Measurements from ENCODE around the gene IVL. TPM values are rescaled to one million over a fixed set of nuclear protein-coding genes. Genes with fewer than 3 reads are reported as not detected.

The IVL gene
- total RNA-seq, 1 donor from 2014 or later, result not detected

DNA sequence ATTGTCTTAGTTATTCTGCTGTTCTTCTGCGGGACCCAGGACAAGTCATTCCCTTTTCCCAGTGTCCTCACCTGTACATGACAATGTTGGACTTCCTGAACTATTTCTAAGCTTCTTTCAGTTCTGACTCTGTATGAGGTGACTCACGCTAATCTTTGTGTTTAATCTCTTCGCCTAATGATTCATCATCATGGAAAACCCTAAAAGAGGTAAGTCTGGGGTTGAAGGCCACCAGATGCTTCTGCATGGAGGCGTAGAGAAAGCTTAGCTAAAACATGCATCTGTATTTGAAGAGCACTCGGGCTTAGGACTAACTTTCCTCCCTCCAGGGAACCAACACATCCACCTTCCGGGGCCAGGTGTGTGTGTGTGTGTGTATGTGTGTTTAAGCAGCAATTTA lies 46.1 kb downstream of the IVL start:
- TF ChIP-seq, protein P1, sequence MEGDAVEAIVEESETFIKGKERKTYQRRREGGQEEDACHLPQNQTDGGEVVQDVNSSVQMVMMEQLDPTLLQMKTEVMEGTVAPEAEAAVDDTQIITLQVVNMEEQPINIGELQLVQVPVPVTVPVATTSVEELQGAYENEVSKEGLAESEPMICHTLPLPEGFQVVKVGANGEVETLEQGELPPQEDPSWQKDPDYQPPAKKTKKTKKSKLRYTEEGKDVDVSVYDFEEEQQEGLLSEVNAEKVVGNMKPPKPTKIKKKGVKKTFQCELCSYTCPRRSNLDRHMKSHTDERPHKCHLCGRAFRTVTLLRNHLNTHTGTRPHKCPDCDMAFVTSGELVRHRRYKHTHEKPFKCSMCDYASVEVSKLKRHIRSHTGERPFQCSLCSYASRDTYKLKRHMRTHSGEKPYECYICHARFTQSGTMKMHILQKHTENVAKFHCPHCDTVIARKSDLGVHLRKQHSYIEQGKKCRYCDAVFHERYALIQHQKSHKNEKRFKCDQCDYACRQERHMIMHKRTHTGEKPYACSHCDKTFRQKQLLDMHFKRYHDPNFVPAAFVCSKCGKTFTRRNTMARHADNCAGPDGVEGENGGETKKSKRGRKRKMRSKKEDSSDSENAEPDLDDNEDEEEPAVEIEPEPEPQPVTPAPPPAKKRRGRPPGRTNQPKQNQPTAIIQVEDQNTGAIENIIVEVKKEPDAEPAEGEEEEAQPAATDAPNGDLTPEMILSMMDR (IDR thresholded peaks at IDR 0.05; ENCODE audit: partially characterized antibody, unreplicated experiment), result no peak
- no peak for DNase-seq
- H3K4me1 Mint-ChIP-seq (ENCODE audit: low read depth, unreplicated experiment), result no peaks in the 10 kb centered on the region
- no peak overlapping the region for H3K4me3 Mint-ChIP-seq (ENCODE audit: unreplicated experiment)
- H3K9me3 Mint-ChIP-seq (ENCODE audit: unreplicated experiment), result no peaks in the 10 kb centered on the region
- peaks cover 3% of the 10 kb centered on the region for H3K27me3 Mint-ChIP-seq (ENCODE audit: unreplicated experiment)
- no peaks in the 10 kb centered on the region for H3K36me3 Mint-ChIP-seq (ENCODE audit: unreplicated experiment)
- no peak overlapping the region for H3K27ac Mint-ChIP-seq (ENCODE audit: unreplicated experiment)

DNA sequence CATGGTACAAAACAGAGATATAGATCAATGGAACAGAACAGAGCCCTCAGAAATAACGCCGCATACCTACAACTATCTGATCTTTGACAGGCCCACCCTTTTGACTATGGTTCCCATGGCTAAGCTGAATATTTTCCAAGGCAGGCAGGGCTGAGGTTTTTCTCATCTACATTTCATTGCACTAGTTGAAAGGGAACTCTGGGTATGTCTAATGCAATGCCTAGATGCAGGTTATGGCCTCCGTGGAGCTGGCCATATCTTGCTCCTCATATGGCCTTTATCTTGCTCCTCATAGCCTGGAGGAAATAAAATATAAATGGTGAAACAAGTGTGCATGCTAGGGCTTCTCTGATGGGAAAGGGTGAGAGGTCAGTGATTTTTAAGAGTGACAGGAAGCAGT lies 49.2 kb downstream of the IVL start:
- Mint-ChIP-seq H3K9me3 (ENCODE audit: unreplicated experiment) (no peaks in the 10 kb centered on the region), H3K27ac (ENCODE audit: unreplicated experiment) (no peak overlapping the region), H3K4me1 (ENCODE audit: low read depth, unreplicated experiment) (no peaks in the 10 kb centered on the region), H3K36me3 (ENCODE audit: unreplicated experiment) (no peaks in the 10 kb centered on the region), H3K4me3 (ENCODE audit: unreplicated experiment) (no peak overlapping the region), H3K27me3 (ENCODE audit: unreplicated experiment) (peaks cover 5% of the 10 kb centered on the region)
- no peak for DNase-seq
- TF ChIP-seq, protein P1 (IDR thresholded peaks at IDR 0.05; ENCODE audit: partially characterized antibody, unreplicated experiment), result no peak

DNA sequence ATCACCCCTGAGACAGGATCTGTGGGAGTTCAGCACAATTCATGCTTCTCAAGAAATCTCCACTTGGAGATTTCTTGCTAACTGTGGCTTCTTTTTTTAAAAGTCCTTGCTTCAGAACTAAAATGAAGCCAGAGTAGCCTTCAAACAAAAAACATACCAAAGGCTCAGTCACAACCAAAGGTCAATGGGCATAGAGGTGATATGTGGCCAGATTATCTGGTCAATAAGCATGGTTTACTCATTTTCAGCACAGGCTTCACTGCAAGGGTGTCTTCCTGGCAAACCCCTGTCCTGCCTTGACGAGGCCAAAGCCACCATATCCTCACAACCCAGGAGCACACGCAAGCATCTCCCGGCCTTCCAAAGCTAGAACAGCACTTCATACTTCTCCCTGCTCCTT lies 50.9 kb downstream of the IVL start:
- TF ChIP-seq, protein P1 (IDR thresholded peaks at IDR 0.05; ENCODE audit: partially characterized antibody, unreplicated experiment), result no peak
- H3K9me3 Mint-ChIP-seq (ENCODE audit: unreplicated experiment), result no peaks in the 10 kb centered on the region
- no peak overlapping the region for H3K27ac Mint-ChIP-seq (ENCODE audit: unreplicated experiment)
- no peaks in the 10 kb centered on the region for H3K4me1 Mint-ChIP-seq (ENCODE audit: low read depth, unreplicated experiment)
- H3K4me3 Mint-ChIP-seq (ENCODE audit: unreplicated experiment), result no peak overlapping the region
- peaks cover 5% of the 10 kb centered on the region for H3K27me3 Mint-ChIP-seq (ENCODE audit: unreplicated experiment)
- no peaks in the 10 kb centered on the region for H3K36me3 Mint-ChIP-seq (ENCODE audit: unreplicated experiment)
- no peak for DNase-seq

DNA sequence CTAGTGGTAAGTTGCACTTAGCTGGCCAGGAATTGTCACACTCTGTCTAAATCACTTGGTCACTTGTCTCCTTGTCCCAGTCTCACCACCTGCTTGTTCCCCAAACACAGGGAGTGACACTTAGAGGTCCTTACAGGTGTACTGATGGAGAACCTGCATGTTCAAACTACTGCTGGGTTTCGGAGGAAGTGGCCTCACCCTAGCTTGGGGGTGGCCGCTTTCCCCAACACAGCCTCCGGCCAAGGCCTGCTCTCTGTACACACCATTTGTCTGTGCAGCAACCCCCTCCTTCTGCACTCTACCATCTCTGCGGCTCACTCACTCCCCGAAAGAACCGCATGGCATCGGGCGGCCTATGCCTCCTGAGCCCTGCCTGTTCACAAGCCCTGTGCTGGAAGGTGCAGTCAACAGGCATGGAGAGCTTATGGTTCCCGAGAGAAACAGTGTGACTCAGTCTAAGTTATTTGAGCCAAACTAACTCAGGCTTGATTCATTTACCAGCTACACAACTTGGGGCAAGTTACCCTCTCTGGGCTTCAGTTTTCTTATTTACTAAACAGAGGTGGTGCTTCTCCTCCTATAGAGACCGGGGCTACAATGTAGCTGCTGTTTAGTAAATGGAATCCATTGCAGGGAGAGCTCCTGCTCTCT lies 51.6 kb downstream of the IVL start:
- peaks cover 5% of the 10 kb centered on the region for H3K27me3 Mint-ChIP-seq (ENCODE audit: unreplicated experiment)
- DNase-seq, result no peak
- H3K4me1 Mint-ChIP-seq (ENCODE audit: low read depth, unreplicated experiment), result no peaks in the 10 kb centered on the region
- TF ChIP-seq, protein P1 (IDR thresholded peaks at IDR 0.05; ENCODE audit: partially characterized antibody, unreplicated experiment), result no peak
- H3K4me3 Mint-ChIP-seq (ENCODE audit: unreplicated experiment), result no peak overlapping the region
- H3K9me3 Mint-ChIP-seq (ENCODE audit: unreplicated experiment), result no peaks in the 10 kb centered on the region
- no peaks in the 10 kb centered on the region for H3K36me3 Mint-ChIP-seq (ENCODE audit: unreplicated experiment)
- no peak overlapping the region for H3K27ac Mint-ChIP-seq (ENCODE audit: unreplicated experiment)

DNA sequence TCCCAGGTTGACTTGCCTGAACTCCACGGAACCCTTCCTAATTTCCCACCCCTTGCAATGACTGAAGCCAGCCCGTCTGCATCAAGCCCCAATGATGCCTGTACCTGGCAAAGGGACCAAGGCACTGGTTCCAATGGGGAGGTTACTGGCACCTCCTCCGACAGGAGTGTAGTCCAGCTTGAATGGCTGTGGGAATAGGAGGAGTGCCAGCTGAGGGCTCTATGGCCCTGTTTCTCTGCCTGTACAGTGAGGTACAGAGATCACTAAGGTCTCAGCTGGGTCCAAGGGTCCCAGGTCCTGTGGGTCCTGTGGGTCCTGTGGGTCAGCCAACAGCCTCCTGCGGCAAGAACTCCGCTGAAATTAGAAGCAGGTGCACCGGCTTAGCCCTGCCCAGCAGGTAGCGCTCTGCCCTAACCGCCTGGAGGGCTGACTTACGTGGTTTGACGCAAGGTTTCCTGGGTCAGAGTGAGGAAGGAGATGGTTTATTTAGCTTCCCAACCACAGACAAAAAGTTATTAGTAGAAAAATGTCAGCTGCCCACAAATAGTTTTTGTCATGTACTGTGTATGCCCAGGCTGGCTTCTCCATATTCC lies 52.2 kb downstream of the IVL start:
- Mint-ChIP-seq H3K9me3 (ENCODE audit: unreplicated experiment) (no peaks in the 10 kb centered on the region), H3K4me1 (ENCODE audit: low read depth, unreplicated experiment) (no peaks in the 10 kb centered on the region), H3K4me3 (ENCODE audit: unreplicated experiment) (no peak overlapping the region), H3K36me3 (ENCODE audit: unreplicated experiment) (no peaks in the 10 kb centered on the region), H3K27me3 (ENCODE audit: unreplicated experiment) (peaks cover 6% of the 10 kb centered on the region), H3K27ac (ENCODE audit: unreplicated experiment) (no peak overlapping the region)
- TF ChIP-seq, protein P1 (IDR thresholded peaks at IDR 0.05; ENCODE audit: partially characterized antibody, unreplicated experiment), result no peak
- no peak for DNase-seq

Data from glutamatergic neuron (in vitro differentiated cells).